DND-41 (cell line): ENCODE measurements around the gene PCED1B.

Experiments
- EZH2 ChIP-seq: IDR thresholded peaks from 3 replicates; pipeline ENCODE4 v1.6.1; 2012; ENCODE audit warnings: borderline replicate concordance, low read depth, mild to moderate bottlenecking, moderate library complexity, low read length, inconsistent platforms; ENCODE audit not compliant: severe bottlenecking
- TF ChIP-seq, protein P1 (sequence below): IDR thresholded peaks from 2 replicates; pipeline ENCODE4 v1.5.1; 2012; ENCODE audit warnings: borderline replicate concordance, low read length, moderate library complexity, mild to moderate bottlenecking; ENCODE audit not compliant: poor library complexity, severe bottlenecking; ENCODE audit errors: extremely low read depth

DNA sequence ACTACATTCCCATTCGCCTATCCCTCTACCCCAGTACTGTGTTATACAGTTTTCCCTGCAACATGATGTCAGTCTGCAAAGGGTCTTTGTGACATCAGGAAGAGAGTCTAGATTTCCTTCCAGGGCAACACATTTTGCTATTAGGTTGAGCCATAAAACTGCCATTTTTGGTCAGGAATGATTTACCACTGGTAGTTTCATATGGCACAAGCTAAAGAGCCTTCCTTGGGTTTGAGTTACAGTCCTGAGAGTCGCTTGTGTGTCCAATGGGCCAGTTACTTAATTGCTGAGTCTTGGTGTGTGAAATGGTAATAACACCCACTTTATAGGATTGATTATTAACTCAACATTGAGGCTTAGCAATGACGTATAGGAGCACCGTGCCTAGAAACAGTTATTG is 23.0 kb downstream of the PCED1B start:
- TF ChIP-seq, protein P1, sequence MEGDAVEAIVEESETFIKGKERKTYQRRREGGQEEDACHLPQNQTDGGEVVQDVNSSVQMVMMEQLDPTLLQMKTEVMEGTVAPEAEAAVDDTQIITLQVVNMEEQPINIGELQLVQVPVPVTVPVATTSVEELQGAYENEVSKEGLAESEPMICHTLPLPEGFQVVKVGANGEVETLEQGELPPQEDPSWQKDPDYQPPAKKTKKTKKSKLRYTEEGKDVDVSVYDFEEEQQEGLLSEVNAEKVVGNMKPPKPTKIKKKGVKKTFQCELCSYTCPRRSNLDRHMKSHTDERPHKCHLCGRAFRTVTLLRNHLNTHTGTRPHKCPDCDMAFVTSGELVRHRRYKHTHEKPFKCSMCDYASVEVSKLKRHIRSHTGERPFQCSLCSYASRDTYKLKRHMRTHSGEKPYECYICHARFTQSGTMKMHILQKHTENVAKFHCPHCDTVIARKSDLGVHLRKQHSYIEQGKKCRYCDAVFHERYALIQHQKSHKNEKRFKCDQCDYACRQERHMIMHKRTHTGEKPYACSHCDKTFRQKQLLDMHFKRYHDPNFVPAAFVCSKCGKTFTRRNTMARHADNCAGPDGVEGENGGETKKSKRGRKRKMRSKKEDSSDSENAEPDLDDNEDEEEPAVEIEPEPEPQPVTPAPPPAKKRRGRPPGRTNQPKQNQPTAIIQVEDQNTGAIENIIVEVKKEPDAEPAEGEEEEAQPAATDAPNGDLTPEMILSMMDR, result no peak
- no peak for TF ChIP-seq EZH2
